Ishikawa (cell line): ENCODE measurements around the gene ROS1.

Experiments
- EGR1 ChIP-seq: IDR thresholded peaks from 2 replicates; pipeline ENCODE4 v1.6.1; 2012
- TAF1 ChIP-seq: IDR thresholded peaks from 2 replicates; pipeline ENCODE4 v1.6.1; 2012; ENCODE audit warnings: low read depth, mild to moderate bottlenecking
- YY1 ChIP-seq: IDR thresholded peaks from 2 replicates; pipeline ENCODE4 v1.6.1; 2012; ENCODE audit warnings: low read depth

GRCh38 chr6:117409863-117410262 lies 15.9 kb downstream of the ROS1 start:
- TF ChIP-seq EGR1 (no peak), YY1 (no peak), TAF1 (no peak)
